Peyer's patch (tissue), 4 donors: ENCODE measurements around the gene CAP2.

Experiments
- CTCF ChIP-seq, 6 experiments: fragments of 450-650 bp in 4 of 6; fragments of 200-600 bp in 2 of 6; sonication (generic) in 1 of 6; IDR thresholded peaks; one replicate each; pipeline ENCODE4 v1.5.1; 2017 to 2019; ENCODE audit warnings: antibody characterized with exemption in 6 of 6, mild to moderate bottlenecking in 3 of 6, moderate library complexity in 1 of 6
- POLR2A ChIP-seq, 2 donors: fragments of 450-650 bp; IDR thresholded peaks; one replicate each; pipeline ENCODE4 v1.5.1; 2017; ENCODE audit warnings: antibody characterized with exemption in 2 of 2, mild to moderate bottlenecking in 2 of 2, moderate library complexity in 2 of 2

GRCh38 chr6:17600527-17601385 is 207.4 kb downstream of the CAP2 start:
- TF ChIP-seq CTCF (IDR thresholded peaks at IDR 0.05) (no peak), POLR2A (IDR thresholded peaks at IDR 0.05) (no peak)
